GM04504 (cell line): ENCODE measurements around the gene ICA1.

Experiments
- DNase-seq: peaks from one replicate; pipeline ENCODE4 v3.0.0-alpha.2; 2012; ENCODE audit warnings: low read depth

Gene ICA1

DNA sequence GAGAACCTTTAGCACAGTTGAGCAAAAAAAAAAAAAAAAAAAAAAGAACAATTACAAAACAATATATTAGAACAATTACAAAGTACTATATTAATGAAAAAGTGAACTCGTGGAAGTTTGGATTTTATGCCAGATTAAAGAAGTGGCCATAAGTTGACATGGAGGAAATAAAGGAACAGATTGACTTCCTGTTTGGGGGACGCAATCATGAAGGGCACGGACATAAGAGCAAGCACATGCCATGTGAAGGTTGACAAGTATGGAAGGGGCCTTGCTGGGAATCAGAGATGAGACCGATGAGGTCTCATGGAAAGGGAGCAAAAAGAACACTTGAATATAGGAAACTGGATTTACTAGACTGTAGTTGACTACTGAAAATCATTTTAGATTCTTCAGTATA, 61.7 kb downstream of the ICA1 start:
- no peak for DNase-seq

DNA sequence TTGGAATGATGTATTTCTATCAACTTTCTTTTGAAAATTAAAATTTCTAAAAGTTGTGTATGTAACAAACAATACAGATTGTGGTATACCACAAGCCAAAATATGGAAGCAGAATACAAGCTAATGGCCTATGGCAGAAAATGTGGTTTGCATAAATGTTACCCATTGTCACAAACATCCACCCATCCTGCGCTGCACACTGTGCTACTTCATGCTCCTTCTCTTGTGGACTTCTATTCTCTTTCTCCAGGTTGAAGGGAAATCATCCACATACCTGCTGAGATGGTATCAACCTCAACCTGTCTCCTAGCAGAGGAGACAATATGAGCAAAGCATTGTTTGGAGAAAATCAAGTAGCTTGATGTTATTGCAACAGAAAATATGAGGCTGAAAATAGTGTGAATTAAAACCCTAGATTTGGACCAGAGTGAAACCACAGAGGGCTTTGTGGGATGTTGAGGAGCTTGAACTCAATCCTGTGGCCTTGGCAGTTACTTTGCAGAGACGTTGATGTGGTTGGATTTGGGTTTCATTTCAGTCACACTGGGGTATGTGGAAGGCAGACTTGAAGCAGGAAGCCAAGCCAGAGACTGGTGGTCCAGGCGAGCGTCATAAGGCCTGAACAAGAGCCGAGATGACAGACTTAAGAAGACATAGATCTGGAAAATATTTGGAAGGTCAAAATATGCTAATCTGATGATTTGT, 63.8 kb downstream of the ICA1 start:
- no peak for DNase-seq

GRCh38 chr7:8192897-8193296, 69.1 kb downstream of the ICA1 start:
- DNase-seq: no peak

- DNase-seq: peak; percentile 10
These were observed 71.7 kb downstream of the ICA1 start for GRCh38 chr7:8190119-8190895.

DNA sequence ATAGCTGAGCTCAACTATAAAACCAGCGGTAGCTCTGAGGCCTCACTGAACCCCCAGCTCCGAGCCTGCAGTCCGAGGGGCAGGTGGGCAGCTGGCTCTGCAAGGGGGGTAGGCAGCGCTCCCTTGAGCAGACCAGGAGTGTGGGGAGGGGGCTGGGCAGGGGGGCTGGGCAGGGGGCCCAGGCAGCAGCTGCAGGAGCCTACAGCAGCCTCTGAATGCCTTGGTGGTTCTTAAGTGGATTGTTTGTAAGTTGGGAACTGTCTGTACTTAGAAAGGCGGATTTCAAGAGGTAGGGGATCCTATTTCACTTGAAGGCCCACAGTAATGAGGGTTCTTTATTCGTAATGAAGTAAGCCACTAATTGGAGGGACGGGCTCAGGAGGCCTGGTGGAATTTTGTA, 72.3 kb downstream of the ICA1 start:
- no peak for DNase-seq

DNA sequence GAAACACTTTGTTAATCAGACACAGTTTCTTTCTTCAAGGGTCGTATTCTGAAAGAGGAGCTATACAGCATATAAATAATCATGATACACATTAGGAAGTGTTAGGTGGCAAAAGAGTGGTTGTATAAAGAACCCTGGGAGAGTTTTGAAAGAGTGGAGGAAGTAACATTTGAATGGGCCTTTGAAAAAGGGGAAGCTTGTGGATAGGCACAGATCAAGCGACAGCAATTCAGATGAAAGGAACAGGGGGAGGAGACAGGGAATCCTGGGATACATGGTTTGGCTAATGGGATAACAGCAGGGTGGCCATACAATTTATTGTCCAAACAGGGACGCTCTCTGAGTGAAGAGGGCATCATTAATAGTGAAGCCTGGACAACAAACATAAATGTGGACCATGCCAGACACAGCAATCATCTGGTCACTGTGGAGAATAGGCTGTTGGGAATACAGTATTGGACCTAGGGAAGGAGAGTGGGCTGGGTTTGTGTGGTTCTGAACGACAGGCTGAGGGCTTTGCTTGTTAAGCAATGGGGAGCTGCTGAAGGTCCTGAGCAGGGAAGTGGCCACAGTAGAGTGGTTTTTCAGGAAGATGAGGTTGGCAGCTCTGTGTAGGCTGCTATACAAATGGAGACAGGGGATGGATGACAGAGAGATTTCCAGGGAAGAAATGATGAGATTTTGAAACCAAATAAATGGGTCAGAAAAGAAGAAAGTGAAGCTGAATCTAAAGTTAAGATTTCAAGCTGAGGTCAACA, 75.9 kb downstream of the ICA1 start:
- no peak for DNase-seq

- no peak for DNase-seq
These were observed 77.7 kb downstream of the ICA1 start for GRCh38 chr7:8184221-8184620.

- no peak for DNase-seq
These were observed 82.5 kb downstream of the ICA1 start for GRCh38 chr7:8179486-8179885.

- DNase-seq: no peak
These were observed 83.6 kb downstream of the ICA1 start for GRCh38 chr7:8178353-8178752.

DNA sequence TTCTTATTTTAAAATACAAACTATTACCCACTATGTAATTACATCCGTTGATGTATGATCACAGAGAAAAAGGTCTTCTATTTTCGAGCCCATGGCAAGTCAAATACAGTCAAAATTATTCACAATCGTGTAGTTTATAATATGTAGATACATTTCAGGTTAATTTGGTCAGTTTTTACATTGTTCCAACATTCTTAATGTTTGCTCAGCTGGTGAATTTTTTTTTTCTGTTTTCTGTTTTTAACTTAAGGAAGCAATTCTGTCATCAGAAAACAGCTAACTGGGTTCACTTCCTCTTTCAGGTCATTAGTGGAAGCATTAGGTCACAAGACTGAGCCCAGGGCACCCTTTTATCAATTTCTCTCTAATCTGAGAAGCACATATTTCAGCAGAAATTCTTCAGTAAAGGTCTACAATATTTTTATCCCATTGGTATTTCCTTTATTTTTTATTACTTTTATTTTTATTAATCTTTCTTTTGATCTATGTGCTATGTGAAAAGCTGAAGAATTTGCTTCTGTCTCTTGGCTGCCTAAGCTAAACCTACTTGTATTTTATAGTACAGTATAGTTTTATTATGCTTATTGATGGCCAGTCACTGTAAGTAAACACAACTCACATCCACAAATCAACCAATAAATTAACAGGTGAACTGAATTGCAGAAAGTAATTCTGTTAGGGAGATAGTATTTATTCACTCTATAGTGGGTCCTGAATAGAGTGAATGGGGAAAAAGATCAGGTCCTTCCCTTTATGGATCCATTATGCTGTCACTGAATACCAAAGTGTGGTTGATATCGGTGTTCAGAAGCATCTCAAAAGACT, 84.6 kb downstream of the ICA1 start:
- no peak for DNase-seq

- no peak for DNase-seq
These were observed 85.4 kb downstream of the ICA1 start for GRCh38 chr7:8176370-8177081.

- no peak for DNase-seq
These were observed 86.0 kb downstream of the ICA1 start for GRCh38 chr7:8175929-8176369.

GRCh38 chr7:8172372-8173354, 89.3 kb downstream of the ICA1 start:
- DNase-seq: no peak

- DNase-seq: no peak
These were observed 92.8 kb downstream of the ICA1 start for GRCh38 chr7:8169171-8169570.

DNA sequence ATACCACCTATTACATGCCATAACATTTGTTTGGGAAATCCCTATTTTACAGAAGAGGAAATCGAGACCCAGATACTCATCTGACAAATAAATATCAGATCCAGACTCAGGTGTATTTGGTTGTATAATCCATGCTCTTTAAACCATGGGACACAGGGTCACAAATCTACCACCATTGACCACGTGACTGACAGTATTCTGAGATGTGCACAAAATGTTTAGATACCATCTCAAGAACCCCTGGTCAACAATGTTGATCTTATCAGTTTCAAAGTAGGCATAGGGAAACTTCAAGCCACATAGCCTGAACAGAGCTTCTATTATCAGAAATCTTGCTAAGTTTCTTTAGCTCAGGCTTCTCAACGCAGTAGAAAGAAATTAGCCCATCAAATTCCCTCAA, 93.6 kb downstream of the ICA1 start:
- DNase-seq: no peak

DNA sequence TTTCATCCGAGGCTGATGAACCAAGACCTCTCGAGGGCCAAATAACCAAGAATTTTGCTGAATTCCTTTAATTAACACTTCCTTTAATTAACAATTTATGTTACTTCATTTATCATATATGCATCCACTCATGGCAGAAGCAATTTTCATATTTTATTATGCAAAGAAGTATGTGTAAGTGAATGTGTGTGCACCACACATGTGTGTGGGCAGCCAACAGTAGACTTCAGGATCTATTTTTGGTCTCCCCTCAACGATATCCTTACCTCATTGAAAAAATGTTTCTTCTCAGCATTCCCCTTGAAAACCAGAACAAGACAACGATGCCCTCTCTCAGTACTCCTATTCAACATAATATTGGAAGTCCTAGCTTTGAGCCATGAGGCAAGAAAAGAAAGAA, 96.8 kb downstream of the ICA1 start:
- DNase-seq: no peak

DNA sequence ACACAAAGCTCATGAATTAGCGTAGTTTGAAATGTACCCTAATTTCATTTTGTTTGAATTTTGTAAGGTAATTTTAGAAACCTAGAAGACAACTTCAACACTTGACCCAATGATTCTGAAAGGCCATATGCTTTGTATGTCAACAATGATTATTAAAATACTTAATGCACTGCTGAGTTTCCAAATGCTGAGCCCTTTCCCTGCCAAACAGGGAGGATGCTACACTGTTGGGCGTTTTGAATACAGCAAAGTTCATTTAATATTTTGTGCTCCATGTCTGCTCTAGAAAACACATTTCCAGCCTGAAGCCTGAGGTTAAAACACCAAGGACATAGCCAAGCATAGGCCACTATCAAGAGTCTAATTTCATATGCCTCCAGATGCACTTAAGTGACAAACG, 99.8 kb downstream of the ICA1 start:
- no peak for DNase-seq

DNA sequence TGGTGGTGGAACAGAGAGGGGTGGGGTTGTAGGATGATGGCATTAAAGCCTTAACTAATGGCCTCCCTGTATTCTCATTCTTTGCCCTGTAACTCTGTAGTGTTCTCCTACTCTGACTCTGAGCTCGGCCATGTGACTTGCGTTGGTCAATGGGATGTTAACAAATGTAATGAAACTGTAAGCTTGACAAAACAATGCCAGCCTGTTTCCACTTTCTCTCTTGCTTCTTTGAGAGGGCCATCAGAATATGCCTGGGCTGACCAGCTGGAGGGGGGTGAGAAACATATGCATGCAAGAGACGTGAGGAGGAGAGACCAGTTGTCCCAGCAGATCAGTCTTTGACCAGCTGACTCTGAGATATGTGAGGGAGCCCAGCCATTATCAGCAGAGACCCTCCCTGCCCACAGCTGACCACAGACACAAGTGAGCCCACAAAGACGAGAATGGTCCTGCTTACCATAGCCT, 100.6 kb downstream of the ICA1 start:
- no peak for DNase-seq

DNA sequence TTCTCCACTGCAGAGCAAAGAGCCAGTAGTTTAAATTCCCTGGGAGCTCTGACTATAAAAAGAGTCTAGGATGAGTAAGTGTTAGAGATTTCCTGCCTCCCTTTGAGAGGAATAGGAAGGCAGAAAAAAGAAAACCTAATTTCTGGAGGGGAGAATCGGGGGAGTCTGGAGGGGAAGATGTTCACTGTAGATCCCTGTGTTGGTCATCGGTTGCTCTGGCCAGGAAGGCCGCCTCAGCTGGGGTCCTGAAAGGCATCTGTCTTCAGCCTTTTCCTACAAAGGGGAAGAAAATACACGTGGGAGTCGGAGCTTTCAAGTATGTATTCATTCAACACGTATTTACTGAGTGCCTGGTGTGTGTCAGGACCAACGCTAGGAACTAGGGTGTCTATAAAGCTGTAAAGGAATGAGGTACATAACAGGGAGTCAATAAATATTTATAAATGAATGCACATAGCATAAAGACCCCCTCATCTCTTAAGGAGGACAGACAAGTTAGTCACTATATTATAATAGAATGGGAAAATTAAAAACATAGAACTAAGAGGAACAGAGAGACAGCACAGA, 101.1 kb downstream of the ICA1 start:
- no peak for DNase-seq

GRCh38 chr7:8160250-8160649, 101.7 kb downstream of the ICA1 start:
- DNase-seq: no peak
